WTC11 (cell line): ENCODE measurements around the gene NTRK3. TPM values are rescaled to one million over a fixed set of nuclear protein-coding genes. Genes with fewer than 3 reads are reported as not detected.

ENCODE experiments used
- ATAC-seq: fragments of 200-7000 bp; cut with Tn5 transposase; 2 replicates; pipeline ENCODE4 v1.10.0; 2021; ENCODE audit warnings: mild to moderate bottlenecking, moderate library complexity
- CTCF ChIA-PET: fragments of 300-600 bp; sonication (Branson Sonifier 250); formaldehyde crosslinking; loops from one replicate; lab custom pipeline; 2021; ENCODE audit warnings: antibody characterized with exemption; lab: Charles Lee
- POLR2A ChIA-PET: fragments of 350-600 bp; sonication (Branson Sonifier 250); formaldehyde crosslinking; loops from one replicate; lab custom pipeline; 2021; ENCODE audit warnings: antibody characterized with exemption; lab: Charles Lee
- DNase-seq: peaks from one replicate; pipeline ENCODE4 v3.0.0; 2021; ENCODE audit warnings: low spot score
- H3K27ac Mint-ChIP-seq: 2 replicates; pipeline ENCODE4 v1.8.0; 2021; ENCODE audit warnings: mixed read lengths
- H3K27me3 Mint-ChIP-seq: 2 replicates; pipeline ENCODE4 v1.8.0; 2021; ENCODE audit warnings: low read depth, mild to moderate bottlenecking, moderate library complexity, mixed read lengths
- H3K36me3 Mint-ChIP-seq: 2 replicates; pipeline ENCODE4 v1.8.0; 2021; ENCODE audit warnings: mixed read lengths
- H3K4me1 Mint-ChIP-seq: 2 replicates; pipeline ENCODE4 v1.8.0; 2022; ENCODE audit warnings: mixed read lengths
- H3K4me3 Mint-ChIP-seq: 2 replicates; pipeline ENCODE4 v1.8.0; 2021; ENCODE audit warnings: mild to moderate bottlenecking, moderate library complexity, mixed read lengths
- H3K9me3 Mint-ChIP-seq: 2 replicates; pipeline ENCODE4 v1.8.0; 2021; ENCODE audit warnings: mixed read lengths
- CBFB ChIP-seq: sonication (generic); formaldehyde crosslinking; IDR thresholded peaks from 2 replicates; pipeline ENCODE4 v1.8.1; 2022; ENCODE audit warnings: mild to moderate bottlenecking, low read depth, missing genetic modification reagents
- ELF4 ChIP-seq: sonication (generic); formaldehyde crosslinking; IDR thresholded peaks from 2 replicates; pipeline ENCODE4 v1.8.1; 2022; ENCODE audit warnings: low read depth, mild to moderate bottlenecking, moderate library complexity, missing genetic modification reagents
- EMX1 ChIP-seq: fragments of 250-450 bp; sonication (Bioruptor Pico); IDR thresholded peaks from 2 replicates; pipeline ENCODE4 v1.8.0; 2021; ENCODE audit warnings: mild to moderate bottlenecking
- FOXJ3 ChIP-seq: sonication (generic); formaldehyde crosslinking; IDR thresholded peaks from 2 replicates; pipeline ENCODE4 v1.9.0; 2021; ENCODE audit warnings: missing genetic modification reagents, mild to moderate bottlenecking, borderline replicate concordance
- IRF2 ChIP-seq: sonication (generic); formaldehyde crosslinking; IDR thresholded peaks from 2 replicates; pipeline ENCODE4 v1.8.0; 2022; ENCODE audit warnings: low read depth, missing genetic modification reagents, borderline replicate concordance
- KAT7 ChIP-seq: sonication (generic); formaldehyde crosslinking; IDR thresholded peaks from 2 replicates; pipeline ENCODE4 v1.8.1; 2023; ENCODE audit warnings: missing genetic modification reagents, mild to moderate bottlenecking, borderline replicate concordance
- MXD4 ChIP-seq: fragments of 250-450 bp; sonication (Bioruptor Pico); IDR thresholded peaks from 2 replicates; pipeline ENCODE4 v1.8.0; 2021; ENCODE audit warnings: mild to moderate bottlenecking, moderate library complexity, borderline replicate concordance
- NFE2L1 ChIP-seq: sonication (generic); formaldehyde crosslinking; IDR thresholded peaks from 2 replicates; pipeline ENCODE4 v1.8.1; 2023; ENCODE audit warnings: missing genetic modification reagents
- NFYB ChIP-seq: sonication (generic); formaldehyde crosslinking; conservative IDR thresholded peaks from 2 replicates; pipeline ENCODE4 v1.8.0; 2022; ENCODE audit warnings: low read depth, missing genetic modification reagents
- NR3C1 ChIP-seq: sonication (generic); formaldehyde crosslinking; conservative IDR thresholded peaks from 2 replicates; pipeline ENCODE4 v1.8.1; 2023; ENCODE audit warnings: low read depth, mild to moderate bottlenecking, missing genetic modification reagents
- OVOL2 ChIP-seq: fragments of 250-450 bp; sonication (Bioruptor Pico); IDR thresholded peaks from 2 replicates; pipeline ENCODE4 v1.9.0; 2021; ENCODE audit warnings: mild to moderate bottlenecking, borderline replicate concordance
- RORB ChIP-seq: fragments of 250-450 bp; sonication (Bioruptor Pico); IDR thresholded peaks from 2 replicates; pipeline ENCODE4 v1.9.0; 2021; ENCODE audit warnings: mild to moderate bottlenecking
- SP1 ChIP-seq: sonication (generic); formaldehyde crosslinking; conservative IDR thresholded peaks from 2 replicates; pipeline ENCODE4 v1.8.1; 2022; ENCODE audit warnings: missing genetic modification reagents
- TEAD1 ChIP-seq: sonication (generic); formaldehyde crosslinking; IDR thresholded peaks from 2 replicates; pipeline ENCODE4 v1.8.0; 2022; ENCODE audit warnings: mild to moderate bottlenecking, missing genetic modification reagents
- TEAD4 ChIP-seq: sonication (generic); formaldehyde crosslinking; IDR thresholded peaks from 2 replicates; pipeline ENCODE4 v1.8.0; 2022; ENCODE audit warnings: mild to moderate bottlenecking, missing genetic modification reagents
- ZNF219 ChIP-seq: sonication (generic); formaldehyde crosslinking; IDR thresholded peaks from 2 replicates; pipeline ENCODE4 v1.8.0; 2023; ENCODE audit warnings: missing genetic modification reagents, mild to moderate bottlenecking, borderline replicate concordance
- ZNF263 ChIP-seq: sonication (generic); formaldehyde crosslinking; IDR thresholded peaks from 2 replicates; pipeline ENCODE4 v1.8.1; 2022; ENCODE audit warnings: low read depth, mild to moderate bottlenecking, moderate library complexity, missing genetic modification reagents
- ZNF416 ChIP-seq: fragments of 250-450 bp; sonication (Bioruptor Pico); IDR thresholded peaks from 2 replicates; pipeline ENCODE4 v1.9.0; 2021; ENCODE audit warnings: mild to moderate bottlenecking, inconsistent platforms
- total RNA-seq: library from RNA; stranded (reverse); gene quantifications from 3 replicates; pipeline ENCODE4 v1.2.3, GENCODE V29; 2021
- TF ChIP-seq, protein P1 (sequence below): fragments of 250-450 bp; sonication (Bioruptor Pico); IDR thresholded peaks from 2 replicates; pipeline ENCODE4 v2.1.2; 2022; ENCODE audit warnings: mild to moderate bottlenecking, moderate library complexity
- TF ChIP-seq, protein P2 (sequence below): fragments of 250-450 bp; sonication (Bioruptor Pico); IDR thresholded peaks from 2 replicates; pipeline ENCODE4 v1.9.0; 2021; ENCODE audit warnings: moderate library complexity, mild to moderate bottlenecking, inconsistent platforms, borderline replicate concordance
- TF ChIP-seq, protein P3 (sequence below): sonication (generic); formaldehyde crosslinking; IDR thresholded peaks from 2 replicates; pipeline ENCODE4 v1.8.1; 2023; ENCODE audit warnings: mild to moderate bottlenecking, missing genetic modification reagents, borderline replicate concordance
- TF ChIP-seq, protein P4 (sequence below): sonication (generic); formaldehyde crosslinking; IDR thresholded peaks from 2 replicates; pipeline ENCODE4 v1.8.1; 2023; ENCODE audit warnings: mild to moderate bottlenecking, moderate library complexity, missing genetic modification reagents
- TF ChIP-seq, protein P5 (sequence below): sonication (generic); formaldehyde crosslinking; IDR thresholded peaks from 2 replicates; pipeline ENCODE4 v1.8.1; 2022; ENCODE audit warnings: missing genetic modification reagents, borderline replicate concordance
- TF ChIP-seq, protein P6 (sequence below): fragments of 250-450 bp; sonication (Bioruptor Pico); IDR thresholded peaks from 2 replicates; pipeline ENCODE4 v1.9.0; 2021; ENCODE audit warnings: mild to moderate bottlenecking
- TF ChIP-seq, protein P7 (sequence below): sonication (generic); formaldehyde crosslinking; IDR thresholded peaks from 2 replicates; pipeline ENCODE4 v1.8.0; 2022; ENCODE audit warnings: mild to moderate bottlenecking, missing genetic modification reagents

Gene NTRK3
- total RNA-seq, 1 experiment from 2014 or later, result 12.3 TPM

DNA sequence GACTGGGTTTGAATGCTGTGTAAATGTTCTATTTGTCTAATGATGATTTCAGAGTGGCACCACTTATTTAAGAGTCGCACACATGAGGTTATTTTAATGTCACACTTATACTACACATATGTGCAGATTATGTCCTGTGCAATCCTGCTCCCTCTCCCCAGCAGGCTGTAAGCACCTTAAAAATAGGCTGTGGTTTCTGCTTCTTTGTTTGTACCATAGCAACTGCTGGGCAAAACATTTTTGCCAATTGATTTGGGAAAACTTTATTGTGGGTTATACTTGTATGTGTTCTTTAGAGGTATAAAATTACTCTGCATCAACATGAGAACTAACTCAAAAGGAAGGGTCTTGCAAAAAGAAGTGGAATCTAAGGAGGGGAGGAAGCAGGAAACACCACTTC lies 318.5 kb downstream of the NTRK3 start:
- Mint-ChIP-seq H3K4me1 (peaks cover 4% of the 10 kb centered on the region; the same call in 1 of the 2 replicates), H3K36me3 (no peaks in the 10 kb centered on the region), H3K4me3 (no peak overlapping the region), H3K27ac (no peak overlapping the region), H3K9me3 (no peaks in the 10 kb centered on the region), H3K27me3 (no peaks in the 10 kb centered on the region)
- no peak for TF ChIP-seq CBFB
- no peak for TF ChIP-seq RORB (CRISPR knock-in tag)
- TF ChIP-seq EMX1 (CRISPR knock-in tag), result no peak
- no peak for TF ChIP-seq NFE2L1 (CRISPR knock-in tag)
- no peak for TF ChIP-seq ZNF219
- no peak for TF ChIP-seq MXD4
- no peak for TF ChIP-seq SP1
- TF ChIP-seq, protein P1, sequence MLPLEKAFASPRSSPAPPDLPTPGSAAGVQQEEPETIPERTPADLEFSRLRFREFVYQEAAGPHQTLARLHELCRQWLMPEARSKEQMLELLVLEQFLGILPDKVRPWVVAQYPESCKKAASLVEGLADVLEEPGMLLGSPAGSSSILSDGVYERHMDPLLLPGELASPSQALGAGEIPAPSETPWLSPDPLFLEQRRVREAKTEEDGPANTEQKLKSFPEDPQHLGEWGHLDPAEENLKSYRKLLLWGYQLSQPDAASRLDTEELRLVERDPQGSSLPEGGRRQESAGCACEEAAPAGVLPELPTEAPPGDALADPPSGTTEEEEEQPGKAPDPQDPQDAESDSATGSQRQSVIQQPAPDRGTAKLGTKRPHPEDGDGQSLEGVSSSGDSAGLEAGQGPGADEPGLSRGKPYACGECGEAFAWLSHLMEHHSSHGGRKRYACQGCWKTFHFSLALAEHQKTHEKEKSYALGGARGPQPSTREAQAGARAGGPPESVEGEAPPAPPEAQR, result no peak
- TF ChIP-seq, protein P2, sequence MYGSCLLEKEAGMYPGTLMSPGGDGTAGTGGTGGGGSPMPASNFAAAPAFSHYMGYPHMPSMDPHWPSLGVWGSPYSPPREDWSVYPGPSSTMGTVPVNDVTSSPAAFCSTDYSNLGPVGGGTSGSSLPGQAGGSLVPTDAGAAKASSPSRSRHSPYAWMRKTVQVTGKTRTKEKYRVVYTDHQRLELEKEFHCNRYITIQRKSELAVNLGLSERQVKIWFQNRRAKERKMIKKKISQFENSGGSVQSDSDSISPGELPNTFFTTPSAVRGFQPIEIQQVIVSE (CRISPR knock-in tag), result no peak
- TF ChIP-seq IRF2, result no peak
- no peak for TF ChIP-seq ZNF263 (CRISPR knock-in tag)
- no peak for TF ChIP-seq OVOL2
- TF ChIP-seq, protein P3, sequence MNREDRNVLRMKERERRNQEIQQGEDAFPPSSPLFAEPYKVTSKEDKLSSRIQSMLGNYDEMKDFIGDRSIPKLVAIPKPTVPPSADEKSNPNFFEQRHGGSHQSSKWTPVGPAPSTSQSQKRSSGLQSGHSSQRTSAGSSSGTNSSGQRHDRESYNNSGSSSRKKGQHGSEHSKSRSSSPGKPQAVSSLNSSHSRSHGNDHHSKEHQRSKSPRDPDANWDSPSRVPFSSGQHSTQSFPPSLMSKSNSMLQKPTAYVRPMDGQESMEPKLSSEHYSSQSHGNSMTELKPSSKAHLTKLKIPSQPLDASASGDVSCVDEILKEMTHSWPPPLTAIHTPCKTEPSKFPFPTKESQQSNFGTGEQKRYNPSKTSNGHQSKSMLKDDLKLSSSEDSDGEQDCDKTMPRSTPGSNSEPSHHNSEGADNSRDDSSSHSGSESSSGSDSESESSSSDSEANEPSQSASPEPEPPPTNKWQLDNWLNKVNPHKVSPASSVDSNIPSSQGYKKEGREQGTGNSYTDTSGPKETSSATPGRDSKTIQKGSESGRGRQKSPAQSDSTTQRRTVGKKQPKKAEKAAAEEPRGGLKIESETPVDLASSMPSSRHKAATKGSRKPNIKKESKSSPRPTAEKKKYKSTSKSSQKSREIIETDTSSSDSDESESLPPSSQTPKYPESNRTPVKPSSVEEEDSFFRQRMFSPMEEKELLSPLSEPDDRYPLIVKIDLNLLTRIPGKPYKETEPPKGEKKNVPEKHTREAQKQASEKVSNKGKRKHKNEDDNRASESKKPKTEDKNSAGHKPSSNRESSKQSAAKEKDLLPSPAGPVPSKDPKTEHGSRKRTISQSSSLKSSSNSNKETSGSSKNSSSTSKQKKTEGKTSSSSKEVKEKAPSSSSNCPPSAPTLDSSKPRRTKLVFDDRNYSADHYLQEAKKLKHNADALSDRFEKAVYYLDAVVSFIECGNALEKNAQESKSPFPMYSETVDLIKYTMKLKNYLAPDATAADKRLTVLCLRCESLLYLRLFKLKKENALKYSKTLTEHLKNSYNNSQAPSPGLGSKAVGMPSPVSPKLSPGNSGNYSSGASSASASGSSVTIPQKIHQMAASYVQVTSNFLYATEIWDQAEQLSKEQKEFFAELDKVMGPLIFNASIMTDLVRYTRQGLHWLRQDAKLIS (CRISPR knock-in tag), result no peak
- TF ChIP-seq KAT7 (CRISPR knock-in tag), result no peak
- POLR2A ChIA-PET, result no interaction called here
- ATAC-seq (no peak), DNase-seq (no peak)
- CTCF ChIA-PET, result no interaction called here

DNA sequence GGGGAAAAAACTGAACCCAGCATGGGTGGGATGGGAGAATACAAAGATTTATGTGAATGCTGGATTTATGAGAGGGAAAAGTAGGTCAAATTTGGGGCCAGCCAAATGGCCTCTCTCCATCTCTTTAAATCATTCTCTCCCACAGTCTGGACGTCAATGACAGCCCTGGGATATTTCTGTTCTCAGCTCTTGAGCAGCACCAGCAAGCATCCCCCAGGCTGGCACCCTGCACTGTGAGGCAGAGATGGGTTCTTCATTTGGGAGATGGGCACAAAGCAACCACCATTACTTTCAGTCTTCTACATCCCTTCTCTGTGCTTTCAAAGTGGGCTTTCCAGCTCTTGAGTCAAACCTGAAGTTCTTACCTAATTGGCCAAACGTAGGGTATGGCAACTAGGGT lies 321.0 kb downstream of the NTRK3 start:
- Mint-ChIP-seq H3K27ac (no peak overlapping the region), H3K36me3 (no peaks in the 10 kb centered on the region), H3K9me3 (no peaks in the 10 kb centered on the region), H3K27me3 (no peaks in the 10 kb centered on the region), H3K4me1 (no peaks in the 10 kb centered on the region), H3K4me3 (no peak overlapping the region)
- ATAC-seq, result no peak
- no peak for DNase-seq
- ChIA-PET POLR2A (no interaction called here), CTCF (no interaction called here)
- TF ChIP-seq, protein P4, sequence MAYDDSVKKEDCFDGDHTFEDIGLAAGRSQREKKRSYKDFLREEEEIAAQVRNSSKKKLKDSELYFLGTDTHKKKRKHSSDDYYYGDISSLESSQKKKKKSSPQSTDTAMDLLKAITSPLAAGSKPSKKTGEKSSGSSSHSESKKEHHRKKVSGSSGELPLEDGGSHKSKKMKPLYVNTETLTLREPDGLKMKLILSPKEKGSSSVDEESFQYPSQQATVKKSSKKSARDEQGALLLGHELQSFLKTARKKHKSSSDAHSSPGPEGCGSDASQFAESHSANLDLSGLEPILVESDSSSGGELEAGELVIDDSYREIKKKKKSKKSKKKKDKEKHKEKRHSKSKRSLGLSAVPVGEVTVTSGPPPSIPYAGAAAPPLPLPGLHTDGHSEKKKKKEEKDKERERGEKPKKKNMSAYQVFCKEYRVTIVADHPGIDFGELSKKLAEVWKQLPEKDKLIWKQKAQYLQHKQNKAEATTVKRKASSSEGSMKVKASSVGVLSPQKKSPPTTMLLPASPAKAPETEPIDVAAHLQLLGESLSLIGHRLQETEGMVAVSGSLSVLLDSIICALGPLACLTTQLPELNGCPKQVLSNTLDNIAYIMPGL, result no peak
- TF ChIP-seq ZNF416 (CRISPR knock-in tag) (no peak), OVOL2 (no peak), TEAD1 (no peak), ELF4 (CRISPR knock-in tag) (no peak), TEAD4 (no peak), NR3C1 (CRISPR knock-in tag) (no peak), SP1 (no peak), NFYB (CRISPR knock-in tag) (no peak), FOXJ3 (CRISPR knock-in tag) (no peak), ZNF219 (no peak)
- TF ChIP-seq, protein P5, sequence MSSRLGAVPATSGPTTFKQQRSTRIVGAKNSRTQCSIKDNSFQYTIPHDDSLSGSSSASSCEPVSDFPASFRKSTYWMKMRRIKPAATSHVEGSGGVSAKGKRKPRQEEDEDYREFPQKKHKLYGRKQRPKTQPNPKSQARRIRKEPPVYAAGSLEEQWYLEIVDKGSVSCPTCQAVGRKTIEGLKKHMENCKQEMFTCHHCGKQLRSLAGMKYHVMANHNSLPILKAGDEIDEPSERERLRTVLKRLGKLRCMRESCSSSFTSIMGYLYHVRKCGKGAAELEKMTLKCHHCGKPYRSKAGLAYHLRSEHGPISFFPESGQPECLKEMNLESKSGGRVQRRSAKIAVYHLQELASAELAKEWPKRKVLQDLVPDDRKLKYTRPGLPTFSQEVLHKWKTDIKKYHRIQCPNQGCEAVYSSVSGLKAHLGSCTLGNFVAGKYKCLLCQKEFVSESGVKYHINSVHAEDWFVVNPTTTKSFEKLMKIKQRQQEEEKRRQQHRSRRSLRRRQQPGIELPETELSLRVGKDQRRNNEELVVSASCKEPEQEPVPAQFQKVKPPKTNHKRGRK (CRISPR knock-in tag), result no peak
- TF ChIP-seq, protein P6, sequence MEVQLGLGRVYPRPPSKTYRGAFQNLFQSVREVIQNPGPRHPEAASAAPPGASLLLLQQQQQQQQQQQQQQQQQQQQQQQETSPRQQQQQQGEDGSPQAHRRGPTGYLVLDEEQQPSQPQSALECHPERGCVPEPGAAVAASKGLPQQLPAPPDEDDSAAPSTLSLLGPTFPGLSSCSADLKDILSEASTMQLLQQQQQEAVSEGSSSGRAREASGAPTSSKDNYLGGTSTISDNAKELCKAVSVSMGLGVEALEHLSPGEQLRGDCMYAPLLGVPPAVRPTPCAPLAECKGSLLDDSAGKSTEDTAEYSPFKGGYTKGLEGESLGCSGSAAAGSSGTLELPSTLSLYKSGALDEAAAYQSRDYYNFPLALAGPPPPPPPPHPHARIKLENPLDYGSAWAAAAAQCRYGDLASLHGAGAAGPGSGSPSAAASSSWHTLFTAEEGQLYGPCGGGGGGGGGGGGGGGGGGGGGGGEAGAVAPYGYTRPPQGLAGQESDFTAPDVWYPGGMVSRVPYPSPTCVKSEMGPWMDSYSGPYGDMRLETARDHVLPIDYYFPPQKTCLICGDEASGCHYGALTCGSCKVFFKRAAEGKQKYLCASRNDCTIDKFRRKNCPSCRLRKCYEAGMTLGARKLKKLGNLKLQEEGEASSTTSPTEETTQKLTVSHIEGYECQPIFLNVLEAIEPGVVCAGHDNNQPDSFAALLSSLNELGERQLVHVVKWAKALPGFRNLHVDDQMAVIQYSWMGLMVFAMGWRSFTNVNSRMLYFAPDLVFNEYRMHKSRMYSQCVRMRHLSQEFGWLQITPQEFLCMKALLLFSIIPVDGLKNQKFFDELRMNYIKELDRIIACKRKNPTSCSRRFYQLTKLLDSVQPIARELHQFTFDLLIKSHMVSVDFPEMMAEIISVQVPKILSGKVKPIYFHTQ (CRISPR knock-in tag), result no peak
- TF ChIP-seq, protein P7, sequence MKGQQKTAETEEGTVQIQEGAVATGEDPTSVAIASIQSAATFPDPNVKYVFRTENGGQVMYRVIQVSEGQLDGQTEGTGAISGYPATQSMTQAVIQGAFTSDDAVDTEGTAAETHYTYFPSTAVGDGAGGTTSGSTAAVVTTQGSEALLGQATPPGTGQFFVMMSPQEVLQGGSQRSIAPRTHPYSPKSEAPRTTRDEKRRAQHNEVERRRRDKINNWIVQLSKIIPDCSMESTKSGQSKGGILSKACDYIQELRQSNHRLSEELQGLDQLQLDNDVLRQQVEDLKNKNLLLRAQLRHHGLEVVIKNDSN, result no peak
